ENCODE measurements around the gene GPC5.
A peak's percentile ranks its signal among the peaks of the same experiment; 100 is the strongest.

GPC5 gene

GRCh38 chr13:91359631-91360030, 38.8 kb upstream of the GPC5 start:
- Mint-ChIP-seq H3K27ac (no peak overlapping the region), H3K27me3 (no peaks in the 10 kb centered on the region), H3K4me3 (no peak overlapping the region), H3K4me1 (peaks cover 20% of the 10 kb centered on the region), H3K9me3 (no peaks in the 10 kb centered on the region)
- ATAC-seq (no peak), DNase-seq (no peak)

- no peak overlapping the region for H3K27ac Mint-ChIP-seq
- DNase-seq (no peak), ATAC-seq (no peak)
Observed at GRCh38 chr13:91360246-91360751, 38.1 kb upstream of the GPC5 start.

DNA sequence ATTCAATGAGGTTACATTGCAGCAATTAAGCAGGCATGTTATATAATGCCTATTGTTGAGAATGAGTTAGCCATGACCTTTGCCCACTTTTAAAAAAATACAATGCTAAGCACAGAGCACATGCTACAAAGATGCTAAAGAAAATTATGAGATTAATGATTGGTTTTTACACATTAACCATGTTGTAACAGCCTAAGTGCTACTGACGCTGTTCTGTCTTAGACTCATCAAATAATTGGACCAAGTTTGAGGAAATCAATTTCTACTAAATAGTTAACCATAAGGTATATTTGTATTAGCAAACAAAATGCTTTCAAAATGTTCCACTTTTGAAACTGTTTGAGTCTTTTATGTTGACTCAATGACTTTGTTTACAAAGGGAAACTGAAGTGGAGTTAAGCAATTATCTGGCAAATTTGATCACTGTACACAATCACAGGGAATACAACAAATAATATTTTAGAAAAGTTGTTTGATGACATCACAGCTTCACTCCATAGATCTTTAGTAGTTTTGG, 36.6 kb upstream of the GPC5 start:
- Mint-ChIP-seq H3K27ac (no peak overlapping the region), H3K9me3 (no peaks in the 10 kb centered on the region), H3K4me1 (peaks cover 7% of the 10 kb centered on the region), H3K27me3 (no peaks in the 10 kb centered on the region), H3K4me3 (no peak overlapping the region)
- ATAC-seq (no peak), DNase-seq (no peak)

More at GRCh38 chr13:91360246-91360751, 38.1 kb upstream of the GPC5 start:
- no peaks in the 10 kb centered on the region for H3K9me3 Mint-ChIP-seq
- H3K27me3 Mint-ChIP-seq, result no peaks in the 10 kb centered on the region
- H3K4me1 Mint-ChIP-seq, result peaks cover 16% of the 10 kb centered on the region
- H3K4me3 Mint-ChIP-seq, result no peak overlapping the region

GRCh38 chr13:91362908-91363307, 35.5 kb upstream of the GPC5 start:
- no peak overlapping the region for H3K4me3 Mint-ChIP-seq
- no peaks in the 10 kb centered on the region for H3K4me1 Mint-ChIP-seq
- H3K27me3 Mint-ChIP-seq, result no peaks in the 10 kb centered on the region
- DNase-seq (no peak), ATAC-seq (no peak)
- H3K27ac Mint-ChIP-seq, result no peak overlapping the region
- no peaks in the 10 kb centered on the region for H3K9me3 Mint-ChIP-seq

DNA sequence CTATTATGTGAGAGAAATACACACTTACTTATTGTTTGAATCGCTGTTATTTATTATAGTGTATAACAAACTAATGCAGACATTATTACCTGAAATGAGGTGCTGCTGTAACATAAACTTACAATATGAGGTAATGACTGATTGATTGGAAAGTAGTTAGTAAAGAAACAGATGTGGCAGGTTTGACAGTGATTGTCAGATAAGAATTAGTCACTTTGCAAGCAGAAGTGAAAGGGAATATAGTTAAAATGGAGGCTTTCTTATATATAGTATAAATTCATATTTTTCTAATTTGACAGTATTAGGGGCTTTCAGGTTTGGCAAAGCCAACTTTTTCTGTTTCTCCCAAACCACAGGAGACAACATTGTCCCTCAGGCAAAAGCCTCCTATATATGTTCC, 30.3 kb upstream of the GPC5 start:
- Mint-ChIP-seq H3K27ac (no peak overlapping the region), H3K27me3 (no peaks in the 10 kb centered on the region), H3K4me1 (no peaks in the 10 kb centered on the region), H3K4me3 (no peak overlapping the region), H3K9me3 (no peaks in the 10 kb centered on the region)
- ATAC-seq, result no peak
- DNase-seq, result no peak

DNA sequence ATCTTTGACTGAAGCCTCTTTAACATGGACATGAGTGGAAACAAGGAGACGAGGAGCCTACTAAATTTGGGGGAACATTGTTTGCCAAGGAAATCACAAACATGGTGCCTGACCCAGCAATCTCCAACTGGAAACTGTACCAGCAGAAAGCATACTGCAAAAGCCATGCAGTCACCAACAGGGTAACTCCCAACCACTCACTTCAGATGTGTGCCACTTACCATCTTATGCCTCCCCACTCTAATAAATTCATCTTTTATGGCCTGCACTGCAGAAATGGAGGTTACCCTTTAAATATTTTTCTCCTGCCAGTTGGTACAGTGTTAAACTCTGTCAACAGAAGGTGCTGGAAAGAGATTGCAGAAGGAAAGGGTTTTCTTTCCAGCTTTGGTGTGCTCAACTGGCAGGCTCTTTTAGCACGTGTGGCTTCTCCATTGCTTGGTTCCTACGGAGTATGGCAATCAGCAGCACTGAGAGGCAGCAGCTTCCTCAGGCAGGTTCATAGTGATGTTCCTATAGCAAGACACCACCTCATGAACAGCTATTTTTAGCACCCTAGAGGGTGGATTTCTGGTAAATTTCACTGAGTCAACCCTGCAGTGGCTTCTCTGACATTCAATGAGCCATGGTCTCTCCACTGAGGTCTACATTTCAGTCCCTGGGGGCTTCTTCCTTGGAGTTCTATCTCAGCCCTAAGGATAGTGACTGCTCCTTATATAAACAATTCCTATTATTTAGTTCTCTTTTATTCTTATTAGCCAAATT, 29.6 kb upstream of the GPC5 start:
- Mint-ChIP-seq H3K4me1 (no peaks in the 10 kb centered on the region), H3K4me3 (peak overlapping the region in 1 of 2 donors; percentile 65), H3K27ac (peak overlapping the region in 1 of 2 donors; percentile 31), H3K27me3 (no peaks in the 10 kb centered on the region), H3K9me3 (no peaks in the 10 kb centered on the region)
- peak; percentile 86 for ATAC-seq
- peak in 1 of 2 donors; percentile 18 for DNase-seq

DNA sequence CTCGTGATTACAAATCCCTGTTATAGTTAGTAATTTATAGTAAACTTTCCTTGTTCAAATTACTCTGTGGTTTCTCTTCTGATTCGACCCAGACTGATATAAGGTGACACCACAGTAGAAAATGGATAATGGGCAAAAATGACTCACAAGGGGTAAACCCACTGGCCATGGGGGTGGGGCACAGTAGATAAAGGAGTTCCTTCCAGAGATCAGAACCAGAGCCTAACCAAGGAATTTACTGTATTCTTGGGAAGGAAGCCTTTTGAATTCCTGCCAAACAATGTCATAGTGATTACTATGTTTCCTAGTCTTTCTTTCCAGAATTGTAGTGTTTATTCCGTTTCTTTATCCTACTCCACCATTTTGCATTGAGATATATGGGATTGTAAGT, 29.0 kb upstream of the GPC5 start:
- Mint-ChIP-seq H3K27me3 (no peaks in the 10 kb centered on the region), H3K27ac (peak overlapping the region in 1 of 2 donors; percentile 3), H3K9me3 (no peaks in the 10 kb centered on the region), H3K4me3 (no peak overlapping the region), H3K4me1 (no peaks in the 10 kb centered on the region)
- ATAC-seq, result peak; percentile 74
- peak in 1 of 2 donors; percentile 23 for DNase-seq

DNA sequence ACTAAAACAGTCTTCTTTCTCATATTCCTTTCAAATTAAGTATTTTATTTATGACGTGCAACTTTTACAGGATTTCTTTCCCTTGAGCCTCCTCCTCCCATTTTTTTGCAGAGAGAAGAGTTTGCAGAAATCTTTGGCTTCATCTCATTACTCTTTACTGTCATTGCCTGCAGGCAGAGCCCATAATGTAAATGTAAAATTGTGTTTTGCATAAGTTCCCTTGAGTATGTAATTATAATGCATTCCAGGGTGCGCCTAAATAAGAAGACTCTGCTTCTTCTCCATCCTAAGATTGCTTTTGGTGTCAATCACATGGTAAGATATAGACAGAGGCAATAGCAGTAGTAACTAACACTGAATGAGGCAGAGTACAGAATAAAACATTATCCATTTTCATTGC, 27.9 kb upstream of the GPC5 start:
- Mint-ChIP-seq H3K4me1 (peaks cover 8% of the 10 kb centered on the region), H3K9me3 (no peaks in the 10 kb centered on the region), H3K27ac (no peak overlapping the region), H3K27me3 (no peaks in the 10 kb centered on the region), H3K4me3 (no peak overlapping the region)
- ATAC-seq, result no peak
- no peak for DNase-seq

DNA sequence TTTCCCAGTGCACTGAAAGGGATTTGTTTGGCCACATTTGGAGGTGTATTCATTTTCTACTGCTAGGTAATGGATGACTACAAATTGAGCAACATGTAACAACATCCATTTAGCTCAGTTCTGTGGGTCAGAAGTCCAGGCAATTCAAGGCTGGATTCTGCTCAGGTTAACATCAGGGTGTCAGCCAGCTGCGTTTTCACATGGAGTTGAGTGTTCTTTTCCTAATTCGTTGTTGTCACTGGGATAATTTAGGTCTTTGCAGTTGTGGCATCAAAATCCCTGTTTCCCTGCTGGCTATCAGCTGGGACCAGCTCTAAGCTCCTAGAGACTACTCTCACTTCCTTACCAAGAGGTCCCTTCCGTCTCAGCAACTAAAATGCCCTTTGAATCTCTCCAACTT, 25.5 kb upstream of the GPC5 start:
- no peak for DNase-seq
- H3K9me3 Mint-ChIP-seq, result no peaks in the 10 kb centered on the region

DNA sequence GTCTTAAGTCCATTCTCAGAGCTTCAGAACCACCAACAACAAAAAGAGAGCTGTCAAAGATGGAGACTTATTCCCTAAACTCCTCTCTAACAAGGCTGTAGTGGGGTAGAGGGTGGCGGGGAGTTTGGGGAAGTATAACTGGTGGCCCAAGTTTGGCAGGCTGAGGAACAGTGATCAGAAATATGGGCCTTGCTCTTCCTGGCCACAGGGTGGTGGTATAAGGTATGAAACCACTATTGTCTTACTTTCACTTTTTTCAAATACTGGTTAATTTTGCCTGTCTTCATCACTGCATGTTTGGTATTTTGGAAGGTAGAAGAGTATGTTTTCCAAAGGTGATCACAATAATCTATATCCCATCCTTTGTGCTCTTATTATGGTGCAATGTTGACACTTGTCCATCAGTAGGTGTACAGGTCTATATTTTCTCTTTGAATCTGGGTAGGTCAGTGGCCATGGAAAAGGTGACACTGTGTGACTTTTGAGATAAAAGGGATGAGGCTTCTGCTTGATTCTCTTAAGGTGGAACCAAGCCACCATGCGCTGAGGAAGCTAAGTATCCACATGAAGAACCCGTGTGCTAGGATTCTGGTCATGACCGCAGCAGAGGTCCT, 23.2 kb upstream of the GPC5 start:
- Mint-ChIP-seq H3K4me3 (no peak overlapping the region), H3K4me1 (peaks cover 10% of the 10 kb centered on the region), H3K9me3 (no peaks in the 10 kb centered on the region), H3K27me3 (no peaks in the 10 kb centered on the region), H3K27ac (no peak overlapping the region)
- ATAC-seq, result peak; percentile 92
- DNase-seq, result no peak

More for the DNA sequence above, 25.5 kb upstream of the GPC5 start:
- peaks cover 10% of the 10 kb centered on the region for H3K4me1 Mint-ChIP-seq
- no peak overlapping the region for H3K4me3 Mint-ChIP-seq
- ATAC-seq, result no peak
- no peak overlapping the region for H3K27ac Mint-ChIP-seq
- H3K27me3 Mint-ChIP-seq, result no peaks in the 10 kb centered on the region

GRCh38 chr13:91381371-91381770, 17.1 kb upstream of the GPC5 start:
- Mint-ChIP-seq H3K27ac (no peak overlapping the region), H3K4me3 (no peak overlapping the region), H3K4me1 (no peaks in the 10 kb centered on the region), H3K27me3 (peaks cover 9% of the 10 kb centered on the region), H3K9me3 (no peaks in the 10 kb centered on the region)
- ATAC-seq (no peak), DNase-seq (no peak)

DNA sequence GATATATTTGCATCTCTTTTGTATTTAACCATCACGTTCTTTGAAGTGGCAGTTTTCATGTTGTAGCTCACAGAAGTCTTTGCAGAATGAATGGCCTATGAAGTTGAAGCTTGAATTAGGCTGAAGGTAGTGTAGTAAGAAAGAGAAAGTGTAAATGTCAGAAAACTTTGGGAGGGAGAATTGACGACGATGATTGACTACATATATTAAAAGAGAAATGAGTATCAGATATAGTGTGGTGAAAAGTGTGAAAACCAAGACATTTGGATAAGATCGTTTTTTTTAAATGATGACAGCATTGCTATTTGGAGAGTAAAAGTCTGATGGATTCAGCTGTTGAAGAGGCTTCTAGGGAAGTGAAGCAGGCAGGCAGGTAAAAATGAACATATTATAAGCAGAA, 14.6 kb upstream of the GPC5 start:
- Mint-ChIP-seq H3K27ac (no peak overlapping the region), H3K4me1 (no peaks in the 10 kb centered on the region), H3K27me3 (peaks cover 17% of the 10 kb centered on the region), H3K9me3 (no peaks in the 10 kb centered on the region), H3K4me3 (no peak overlapping the region)
- ATAC-seq (no peak), DNase-seq (no peak)

GRCh38 chr13:91384896-91385295, 13.5 kb upstream of the GPC5 start:
- Mint-ChIP-seq H3K27ac (no peak overlapping the region), H3K27me3 (peaks cover 22% of the 10 kb centered on the region), H3K4me1 (no peaks in the 10 kb centered on the region), H3K9me3 (no peaks in the 10 kb centered on the region), H3K4me3 (no peak overlapping the region)
- no peak for ATAC-seq
- DNase-seq, result no peak

GRCh38 chr13:91389186-91389585, 9.2 kb upstream of the GPC5 start:
- H3K9me3 Mint-ChIP-seq, result no peaks in the 10 kb centered on the region
- H3K4me1 Mint-ChIP-seq, result no peaks in the 10 kb centered on the region
- no peak for DNase-seq
- ATAC-seq, result no peak
- no peak overlapping the region for H3K27ac Mint-ChIP-seq
- no peak overlapping the region for H3K4me3 Mint-ChIP-seq
- H3K27me3 Mint-ChIP-seq, result peaks cover 53% of the 10 kb centered on the region

GRCh38 chr13:91397595-91397994, 826 bp upstream of the GPC5 start:
- Mint-ChIP-seq H3K27me3 (peaks cover 76% of the 10 kb centered on the region), H3K4me1 (peaks cover 21% of the 10 kb centered on the region), H3K4me3 (no peak overlapping the region), H3K27ac (no peak overlapping the region), H3K9me3 (no peaks in the 10 kb centered on the region)
- DNase-seq, result no peak
- no peak for ATAC-seq

All from stimulated activated naive CD8-positive, alpha-beta T cell treated with anti-CD3 and anti-CD28 coated beads, Interleukin-15, amount 100 ng/mL, for 72 hours (primary cell).